GM12874 (cell line): ENCODE results near the gene OR1G1.

ENCODE experiments used
- CTCF ChIP-seq: IDR thresholded peaks from 2 replicates; pipeline ENCODE4 v1.5.1; 2011; ENCODE audit warnings: low read depth, mild to moderate bottlenecking, control low read depth, low read length, moderate library complexity; ENCODE audit not compliant: insufficient read depth

OR1G1 gene

DNA sequence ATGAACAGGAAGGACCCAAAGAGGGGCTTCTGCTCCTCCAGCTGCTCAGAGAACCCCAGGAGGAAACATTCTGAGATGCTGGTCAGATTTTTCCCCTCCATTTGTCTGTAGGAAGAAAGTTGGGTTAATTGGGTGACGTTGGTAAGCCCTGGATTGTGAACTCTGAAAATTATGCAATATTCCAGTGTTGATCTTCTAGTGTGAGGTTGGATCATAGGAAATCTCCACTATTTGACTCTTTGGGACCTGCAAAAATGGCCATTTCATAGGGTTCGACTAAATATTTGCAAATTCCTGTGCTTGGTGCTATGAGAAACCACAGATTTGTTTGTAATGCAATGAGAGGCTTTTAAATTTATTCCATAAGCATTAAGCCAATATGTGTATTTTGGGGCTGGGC, at the start of gene OR1G1:
OR1G1 (minus strand) TSS at position 101 of the 400 bp plus-strand sequence; CDS start at position 101, 0 bp downstream.
- no peak for TF ChIP-seq CTCF

GRCh38 chr17:3167574-3167973, 40.2 kb upstream of the OR1G1 start:
- TF ChIP-seq CTCF, result no peak

DNA sequence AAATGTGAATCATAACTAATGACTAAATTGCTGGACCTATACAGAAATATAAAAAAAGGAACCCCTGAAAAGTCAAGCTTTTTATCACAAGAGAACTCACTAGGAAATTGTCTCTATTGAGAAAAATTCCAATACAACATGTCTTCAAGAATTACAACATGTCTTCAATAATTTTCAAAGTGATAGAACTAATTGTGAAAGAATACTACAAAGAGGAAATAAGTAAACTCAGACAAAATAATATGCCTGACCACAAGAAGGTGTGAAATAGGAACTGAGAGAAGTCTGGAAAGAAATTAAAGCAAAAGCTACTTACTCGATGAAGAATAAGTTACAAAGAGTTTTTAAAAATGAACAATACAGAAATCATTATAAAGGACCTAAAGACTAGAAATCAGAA, 29.9 kb upstream of the OR1G1 start:
- TF ChIP-seq CTCF, result no peak

DNA sequence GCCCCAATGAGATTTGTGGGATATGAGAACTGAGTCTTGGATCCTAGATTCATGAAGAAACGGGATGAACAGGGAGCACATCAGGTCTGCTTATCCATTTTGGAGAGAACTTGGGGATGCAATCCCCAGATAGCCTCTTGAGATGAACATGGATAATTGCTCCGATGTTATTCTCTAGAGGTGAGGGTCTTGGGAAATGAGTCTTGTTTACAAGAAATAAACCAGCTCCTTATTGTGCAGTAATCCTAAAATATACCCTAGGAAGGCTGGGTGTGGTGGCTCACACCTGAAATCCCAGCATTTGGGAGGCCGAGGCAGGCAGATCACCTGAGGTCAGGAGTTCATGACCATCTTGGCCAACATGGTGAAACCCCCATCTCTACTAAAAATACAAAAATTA, 23.0 kb downstream of the OR1G1 start, which contains the start of gene OR1D2:
OR1D2 (minus strand) TSS at position 101 of the 400 bp plus-strand sequence. CDS start 11,426 bp downstream, outside the sequence.
- no peak for TF ChIP-seq CTCF
